LNCaP clone FGC (cell line): Measurements from ENCODE around the gene TSG101.
A peak's percentile ranks its signal among the peaks of the same experiment; 100 is the strongest.

Source experiments
- DNase-seq: peaks from one replicate; pipeline ENCODE4 v3.0.0-alpha.2; 2011; ENCODE audit warnings: low read depth
- H3K4me3 ChIP-seq: 2 replicates; pipeline ENCODE4 v1.5.1; 2011; ENCODE audit warnings: mild to moderate bottlenecking, low read depth, low read length, control low read depth
- CTCF ChIP-seq: IDR thresholded peaks from 2 replicates; pipeline ENCODE4 v1.5.1; 2012; ENCODE audit warnings: mild to moderate bottlenecking; ENCODE audit not compliant: control insufficient read depth, insufficient read depth; ENCODE audit errors: extremely low read depth

Gene TSG101, protein sequence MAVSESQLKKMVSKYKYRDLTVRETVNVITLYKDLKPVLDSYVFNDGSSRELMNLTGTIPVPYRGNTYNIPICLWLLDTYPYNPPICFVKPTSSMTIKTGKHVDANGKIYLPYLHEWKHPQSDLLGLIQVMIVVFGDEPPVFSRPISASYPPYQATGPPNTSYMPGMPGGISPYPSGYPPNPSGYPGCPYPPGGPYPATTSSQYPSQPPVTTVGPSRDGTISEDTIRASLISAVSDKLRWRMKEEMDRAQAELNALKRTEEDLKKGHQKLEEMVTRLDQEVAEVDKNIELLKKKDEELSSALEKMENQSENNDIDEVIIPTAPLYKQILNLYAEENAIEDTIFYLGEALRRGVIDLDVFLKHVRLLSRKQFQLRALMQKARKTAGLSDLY

DNA sequence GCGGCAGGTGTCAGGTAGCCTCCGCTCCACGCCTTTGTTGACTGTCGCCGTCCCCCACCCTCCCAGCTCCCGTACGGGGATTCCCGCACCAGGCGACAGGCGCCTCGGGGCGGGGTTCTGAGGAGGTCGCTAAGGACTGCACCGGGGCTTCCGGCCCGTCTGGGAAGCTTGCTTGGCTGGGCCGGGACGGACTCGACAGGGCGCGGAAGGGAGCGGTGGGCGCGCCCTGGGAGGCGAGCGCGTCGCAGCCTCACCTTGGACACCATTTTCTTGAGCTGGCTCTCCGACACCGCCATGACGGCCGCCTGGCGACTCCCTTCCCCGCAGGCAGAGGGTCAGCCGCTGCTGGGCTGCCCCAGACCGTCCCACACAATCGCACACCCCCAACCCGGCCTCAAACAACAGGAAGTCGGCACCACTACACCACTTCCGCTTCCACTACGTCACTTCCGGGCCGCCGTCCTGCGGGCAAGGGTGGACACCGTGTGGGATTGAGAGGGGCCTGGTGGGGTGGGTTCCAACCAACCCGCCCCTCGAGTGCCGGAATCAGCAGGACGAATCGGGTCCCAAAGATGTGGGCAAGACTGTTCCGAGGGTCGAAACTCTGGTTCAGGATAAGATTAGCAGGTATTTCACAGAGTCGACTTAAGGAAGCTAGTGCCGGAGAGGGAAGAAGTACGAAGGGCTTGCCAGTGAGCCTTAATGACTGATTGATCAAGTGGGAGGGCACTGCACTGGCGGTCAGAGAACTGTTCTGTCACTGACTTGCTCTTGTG lies at the start of gene TSG101:
TSG101 (minus strand) TSS at position 422 of the 776 bp plus-strand sequence; CDS start at position 296, 126 bp downstream.
- DNase-seq: peak; percentile 82
- no peak for TF ChIP-seq CTCF
- H3K4me3 ChIP-seq: peak within 1 kb of the TSS; percentile 84

DNA sequence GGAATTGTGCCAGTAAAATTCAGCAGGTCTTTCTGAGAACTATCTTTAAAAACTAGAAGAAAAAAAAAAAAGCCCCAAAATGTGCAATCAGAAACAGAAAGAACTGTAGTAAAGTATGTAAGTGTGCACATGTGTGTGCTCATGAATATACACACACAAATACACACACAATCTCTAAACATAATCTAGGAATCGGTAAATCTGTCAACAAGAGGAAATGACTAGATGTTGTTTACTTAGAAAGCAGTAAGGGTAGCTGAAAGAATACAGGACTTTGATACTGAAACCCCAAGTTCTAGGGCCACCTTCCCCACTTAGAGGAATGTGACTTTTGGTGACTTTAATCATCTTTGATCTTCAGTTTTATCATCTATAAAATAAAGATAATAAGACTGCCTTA lies 48.6 kb upstream of the TSG101 start:
- H3K4me3 ChIP-seq: no peak overlapping the region
- peak; percentile 64 for DNase-seq
- no peak for TF ChIP-seq CTCF

GRCh38 chr11:18567081-18567480 lies 40.3 kb upstream of the TSG101 start:
- no peak for DNase-seq
- TF ChIP-seq CTCF: no peak
- H3K4me3 ChIP-seq: no peak overlapping the region

DNA sequence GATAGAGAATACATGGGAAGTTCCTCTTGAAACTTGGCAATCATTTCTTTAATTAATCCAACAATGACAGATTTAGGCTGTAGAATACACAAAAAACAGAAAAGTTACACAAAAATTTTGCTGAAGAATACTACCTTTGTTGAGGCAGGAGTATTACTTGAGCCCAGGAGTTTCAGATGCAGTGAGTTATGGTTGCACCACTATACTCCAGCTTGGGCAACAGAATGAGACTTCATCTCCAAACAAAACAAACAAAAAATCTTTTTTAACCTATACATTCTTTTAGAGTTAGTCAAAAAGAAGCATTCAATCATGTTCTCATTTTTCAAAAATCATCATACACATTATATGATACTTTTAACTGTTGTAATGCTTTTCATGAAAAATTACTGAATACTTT lies 39.7 kb upstream of the TSG101 start:
- no peak for TF ChIP-seq CTCF

DNA sequence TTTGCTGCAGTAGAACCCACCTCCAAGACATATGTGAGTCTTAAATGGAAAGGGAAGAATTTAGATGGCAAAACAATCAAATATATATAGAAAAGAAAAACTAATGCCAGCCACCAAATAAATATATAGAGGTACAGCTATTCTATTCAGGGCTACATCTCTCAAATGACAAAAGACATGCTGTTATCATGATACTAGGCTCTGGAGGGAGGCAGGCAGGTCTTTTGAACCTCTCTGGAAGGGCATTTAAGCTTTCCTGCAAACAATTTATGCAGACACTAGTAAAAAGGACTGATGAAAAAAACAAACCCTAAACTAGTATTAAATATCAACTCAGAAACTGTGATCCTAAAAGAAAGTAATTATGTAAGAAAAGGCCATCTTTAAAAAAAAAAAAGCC lies 37.4 kb upstream of the TSG101 start:
- no peak for DNase-seq
- TF ChIP-seq CTCF: no peak
- H3K4me3 ChIP-seq: no peak overlapping the region

More for the DNA sequence above, 39.7 kb upstream of the TSG101 start:
- no peak for DNase-seq
- no peak overlapping the region for H3K4me3 ChIP-seq

DNA sequence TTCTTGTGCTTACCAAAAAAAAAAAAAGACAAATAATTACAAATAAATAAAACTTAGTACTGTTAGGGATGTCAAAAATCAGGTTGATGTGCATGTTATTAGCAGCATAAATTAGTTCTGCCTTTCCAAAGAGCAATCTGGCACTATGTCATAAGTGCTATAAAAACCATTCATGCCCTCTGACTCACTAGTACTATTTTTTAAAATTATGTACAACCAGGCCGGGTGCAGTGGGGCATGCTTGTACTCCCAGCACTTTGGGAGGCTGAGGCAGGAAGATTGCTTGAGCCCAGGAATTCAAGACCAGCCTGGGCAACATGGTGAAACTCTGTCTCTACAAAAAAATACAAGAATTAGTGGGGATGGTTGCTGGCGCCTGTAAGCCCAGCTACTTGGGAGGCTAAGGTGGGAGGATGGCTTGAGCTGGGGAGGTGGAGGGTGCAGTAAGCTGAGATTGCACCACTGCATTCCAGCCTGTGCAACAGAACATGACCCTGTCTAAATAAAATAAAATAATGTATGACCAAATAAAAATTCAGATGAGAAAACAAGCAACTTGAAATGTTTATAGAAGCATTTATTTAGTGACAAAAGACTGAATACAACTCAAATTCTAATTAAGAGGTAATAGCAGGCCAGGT lies 36.5 kb upstream of the TSG101 start:
- TF ChIP-seq CTCF: no peak
- H3K4me3 ChIP-seq: no peak overlapping the region
- DNase-seq: no peak
